DMS79 (cell line): Measurements from ENCODE around the gene ABHD14A.

Source experiments
- DNase-seq: peaks from one replicate; lab custom pipeline; 2025; lab: John Stamatoyannopoulos, UW

ABHD14A gene

GRCh38 chr3:51941463-51941797 is 33.4 kb upstream of the ABHD14A start:
- no peak for DNase-seq

- peak; percentile 94 for DNase-seq
Measured at GRCh38 chr3:51941798-51942602, 32.9 kb upstream of the ABHD14A start, which contains the start of the genes PARP3 and RRP9. Gene PARP3 (plus strand): TSS chr3:51942363. CDS start chr3:51943356, 993 bp downstream. Gene RRP9 (minus strand): TSS chr3:51941904. CDS start chr3:51941867, 37 bp downstream.

GRCh38 chr3:51942603-51943450 is 32.0 kb upstream of the ABHD14A start:
- no peak for DNase-seq

GRCh38 chr3:51943451-51944391 is 31.1 kb upstream of the ABHD14A start:
- no peak for DNase-seq

- no peak for DNase-seq
Measured at GRCh38 chr3:51944451-51945021, 30.3 kb upstream of the ABHD14A start.

- no peak for DNase-seq
Measured at GRCh38 chr3:51945031-51945840, 29.6 kb upstream of the ABHD14A start.

GRCh38 chr3:51945926-51946705 is 28.7 kb upstream of the ABHD14A start:
- no peak for DNase-seq

- no peak for DNase-seq
Measured at GRCh38 chr3:51946796-51947195, 28.1 kb upstream of the ABHD14A start.

GRCh38 chr3:51947215-51947900 is 27.5 kb upstream of the ABHD14A start:
- DNase-seq = no peak

GRCh38 chr3:51948016-51948580 is 26.8 kb upstream of the ABHD14A start:
- DNase-seq = no peak

GRCh38 chr3:51949121-51949520 is 25.7 kb upstream of the ABHD14A start:
- DNase-seq = no peak

GRCh38 chr3:51950899-51951298 is 24.0 kb upstream of the ABHD14A start:
- no peak for DNase-seq

GRCh38 chr3:51953445-51953844 is 21.4 kb upstream of the ABHD14A start:
- DNase-seq = no peak

- DNase-seq = no peak
Measured at GRCh38 chr3:51954105-51954504, 20.8 kb upstream of the ABHD14A start.

GRCh38 chr3:51954713-51955112 is 20.2 kb upstream of the ABHD14A start:
- DNase-seq = no peak

GRCh38 chr3:51955175-51955892 is 19.5 kb upstream of the ABHD14A start, which contains the start of gene GPR62:
Gene GPR62 (plus strand): TSS chr3:51955381. CDS start chr3:51955653, 272 bp downstream.
- DNase-seq = no peak

- no peak for DNase-seq
Measured at GRCh38 chr3:51955893-51956770, 18.7 kb upstream of the ABHD14A start.
